Measurements from ENCODE around the gene MCOLN3. TPM values are rescaled to one million over a fixed set of nuclear protein-coding genes. Genes with fewer than 3 reads are reported as not detected.

MCOLN3 gene
- total and polyA plus RNA-seq, 2 experiments from 2014 or later, result 3.5 to 4.4 TPM

GRCh38 chr1:85068846-85069245, 20.5 kb upstream of the MCOLN3 start:
- Histone ChIP-seq H3K4me3 (no peak overlapping the region), H4K20me1 (replicated peaks; ENCODE audit: insufficient read depth) (no peaks in the 10 kb centered on the region), H3K27ac (ENCODE audit: low read depth) (no peak overlapping the region), H3K36me3 (ENCODE audit: insufficient read depth) (no peaks in the 10 kb centered on the region), H2AFZ (no peak overlapping the region), H3F3A (replicated peaks; ENCODE audit: low read depth) (no peaks in the 10 kb centered on the region), H3K27me3 (ENCODE audit: insufficient read depth) (no peaks in the 10 kb centered on the region; the same call in 1 of the 2 replicates), H3K4me2 (no peak overlapping the region), H3K9me2 (ENCODE audit: insufficient read depth) (no peaks in the 10 kb centered on the region), H3K79me2 (replicated peaks; ENCODE audit: insufficient read depth) (no peaks in the 10 kb centered on the region), H3K4me1 (ENCODE audit: insufficient read depth) (no peaks in the 10 kb centered on the region)
- Mint-ChIP-seq H3K27me3 (ENCODE audit: insufficient read depth, low read depth, poor library complexity) (no peaks in the 10 kb centered on the region), H3K36me3 (ENCODE audit: low read depth) (no peaks in the 10 kb centered on the region), H3K4me3 (no peak overlapping the region), H3K27ac (no peak overlapping the region), H3K9me3 (no peaks in the 10 kb centered on the region), H3K4me1 (peaks cover 7% of the 10 kb centered on the region; the same call in 2 of the 3 replicates)
- ATAC-seq (no peak), DNase-seq (ENCODE audit: low spot score) (no peak)
- no peak for TF ChIP-seq JUNB (IDR thresholded peaks at IDR 0.05; ENCODE audit: unreplicated experiment)
- TF ChIP-seq ETS1 (IDR thresholded peaks at IDR 0.05), result no peak
- no peak for TF ChIP-seq EZH2phosphoT487 (IDR thresholded peaks at IDR 0.05; ENCODE audit: unreplicated experiment)
- TF ChIP-seq ZNF331 (CRISPR knock-in tag; IDR thresholded peaks at IDR 0.05; ENCODE audit: low read depth), result no peak
- no peak for TF ChIP-seq ZNF114 (CRISPR knock-in tag; IDR thresholded peaks at IDR 0.05)
- no peak for TF ChIP-seq EZH2 (IDR thresholded peaks at IDR 0.05; ENCODE audit: low read depth, unreplicated experiment)
- TF ChIP-seq REST (IDR thresholded peaks at IDR 0.05; ENCODE audit: unreplicated experiment), result no peak

- H3K36me3 ChIP-seq (ENCODE audit: insufficient read depth), result no peaks in the 10 kb centered on the region
- Mint-ChIP-seq H3K4me1 (peaks cover 22% of the 10 kb centered on the region; the same call in 2 of the 3 replicates), H3K36me3 (ENCODE audit: low read depth) (no peaks in the 10 kb centered on the region), H3K9me3 (no peaks in the 10 kb centered on the region), H3K27me3 (ENCODE audit: insufficient read depth, low read depth, poor library complexity) (no peaks in the 10 kb centered on the region), H3K4me3 (no peak overlapping the region), H3K27ac (no peak overlapping the region)
- no peak for ATAC-seq
- H3K4me2 ChIP-seq, result no peak overlapping the region
- DNase-seq (ENCODE audit: low spot score), result no peak
- TF ChIP-seq REST (IDR thresholded peaks at IDR 0.05; ENCODE audit: unreplicated experiment), result no peak
- H3K4me1 ChIP-seq (ENCODE audit: insufficient read depth), result no peaks in the 10 kb centered on the region
- H3F3A ChIP-seq (replicated peaks; ENCODE audit: low read depth), result no peaks in the 10 kb centered on the region
- no peaks in the 10 kb centered on the region for H3K79me2 ChIP-seq (replicated peaks; ENCODE audit: insufficient read depth)
- H3K4me3 ChIP-seq, result no peak overlapping the region
- H3K27ac ChIP-seq (ENCODE audit: low read depth), result no peak overlapping the region
- no peaks in the 10 kb centered on the region for H3K9me2 ChIP-seq (ENCODE audit: insufficient read depth)
- no peak overlapping the region for H2AFZ ChIP-seq
- H3K27me3 ChIP-seq (ENCODE audit: insufficient read depth), result peaks cover 6% of the 10 kb centered on the region; the same call in 1 of the 2 replicates
- no peaks in the 10 kb centered on the region for H4K20me1 ChIP-seq (replicated peaks; ENCODE audit: insufficient read depth)
Measured at GRCh38 chr1:85065550-85065949, 17.2 kb upstream of the MCOLN3 start.
